GM23248 (cell line): ENCODE measurements around the gene LMCD1.

Experiments
- EZH2 ChIP-seq: fragments of 200-600 bp; sonication (generic); IDR thresholded peaks from 2 replicates; pipeline ENCODE4 v1.6.1; 2018; ENCODE audit warnings: antibody characterized with exemption, mild to moderate bottlenecking; ENCODE audit not compliant: insufficient read depth, poor library complexity, severe bottlenecking
- EZH2phosphoT487 ChIP-seq: fragments of 200-600 bp; sonication (generic); IDR thresholded peaks from 2 replicates; pipeline ENCODE4 v1.6.1; 2018; ENCODE audit warnings: antibody characterized with exemption, moderate library complexity, mild to moderate bottlenecking, low read depth; ENCODE audit not compliant: insufficient read depth

DNA sequence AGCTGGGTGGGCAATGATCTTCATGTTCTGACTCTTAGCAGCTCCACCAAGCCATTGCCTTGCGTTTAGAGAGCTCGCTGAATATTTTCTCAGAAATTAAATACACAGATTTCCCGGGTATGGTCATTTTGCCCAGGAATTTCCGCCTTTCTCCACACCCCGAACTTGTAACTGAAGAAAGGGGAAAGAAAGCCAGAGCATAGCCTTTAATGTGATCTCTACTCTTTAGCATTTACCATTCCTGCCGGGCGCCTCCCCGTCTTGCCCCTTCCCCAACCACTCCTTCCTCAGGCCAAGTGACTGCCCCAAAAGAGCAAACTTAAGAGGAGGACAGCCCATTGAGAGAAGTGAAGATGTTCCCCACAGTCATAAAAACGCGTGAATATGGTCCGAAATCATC, 53.1 kb downstream of the LMCD1 start:
- TF ChIP-seq EZH2 (no peak), EZH2phosphoT487 (no peak)
